Lung (tissue), 12 donors: ENCODE measurements around the gene TMEM176A. TPM values are rescaled to one million over a fixed set of nuclear protein-coding genes. Genes with fewer than 3 reads are reported as not detected.

ENCODE experiments used
- ATAC-seq: fragments of 200-7000 bp; cut with Tn5 transposase; one replicate; pipeline ENCODE4 v1.9.1; 2020; ENCODE audit warnings: moderate number of reproducible peaks; ENCODE audit not compliant: insufficient read depth, low FRiP score
- DNase-seq, 3 donors: peaks; one replicate each; pipeline ENCODE4 v3.0.0-alpha.2; 2013 to 2017
- H3K27ac ChIP-seq, 2 donors: one replicate each; pipeline ENCODE4 v1.5.1; 2013; ENCODE audit warnings: mild to moderate bottlenecking in 2 of 2, moderate library complexity in 2 of 2, control low read depth in 1 of 2, inconsistent platforms in 1 of 2, low read depth in 1 of 2, low read length in 1 of 2
- H3K27me3 ChIP-seq, 3 donors: one replicate each; pipeline ENCODE4 v1.5.1; 2013; ENCODE audit warnings: low read length in 2 of 3; ENCODE audit not compliant: control insufficient read depth in 3 of 3, insufficient read depth in 3 of 3
- H3K36me3 ChIP-seq, 4 donors: one replicate each; pipeline ENCODE4 v1.5.1; 2013; ENCODE audit warnings: low read length in 4 of 4, mild to moderate bottlenecking in 1 of 4, moderate library complexity in 1 of 4; ENCODE audit not compliant: control insufficient read depth in 4 of 4, insufficient read depth in 4 of 4
- H3K4me1 ChIP-seq, 5 donors: one replicate each; pipeline ENCODE4 v1.5.1; 2013; ENCODE audit warnings: low read length in 5 of 5, mild to moderate bottlenecking in 2 of 5, moderate library complexity in 1 of 5; ENCODE audit not compliant: control insufficient read depth in 5 of 5, insufficient read depth in 5 of 5
- H3K4me3 ChIP-seq: one replicate; pipeline ENCODE4 v1.5.1; 2013; ENCODE audit warnings: mild to moderate bottlenecking, control low read depth, moderate library complexity
- H3K9ac ChIP-seq, 2 donors: one replicate each; pipeline ENCODE4 v1.5.1; 2013; ENCODE audit warnings: low read length in 2 of 2, control low read depth in 1 of 2; ENCODE audit not compliant: insufficient read depth in 1 of 2
- H3K9me3 ChIP-seq, 4 donors: one replicate each; pipeline ENCODE4 v1.5.1; 2013; ENCODE audit warnings: low read length in 3 of 4, mild to moderate bottlenecking in 1 of 4, moderate library complexity in 1 of 4; ENCODE audit not compliant: control insufficient read depth in 4 of 4, insufficient read depth in 3 of 4
- CTCF ChIP-seq: IDR thresholded peaks from 2 replicates; pipeline ENCODE4 v1.5.1; 2012; ENCODE audit warnings: mild to moderate bottlenecking; ENCODE audit errors: control extremely low read depth, extremely low read depth
- WGBS, 2 donors: extraction: QIAGEN DNeasy Blood & Tissue Kit; methylation state at CpG; one replicate each; pipeline ENCODE4 v1.1.7; 2013; 5-methylcytosine and 5-hydroxymethylcytosine counted together
- polyA plus RNA-seq, 2 donors: library from polyadenylated mRNA; stranded (reverse); fragments of 200-250 nt; gene quantifications; one replicate each; pipeline ENCODE4 v1.2.1, GENCODE V29; 2013
- total RNA-seq, 2 donors: library from RNA; depleted of rRNA in 1 of 2; stranded (reverse); fragments of >200 nt in 1 of 2; gene quantifications; one replicate each; pipeline ENCODE4 v1.2.1, GENCODE V29; 2014 to 2021
- donor health status: control.
- donor health status: control.
- donor health status: Bipolar disorder and iron deficiency.
- donor health status: healthy.
- donor health status: DM: yes; HTN: yes; CAD: no.

Gene TMEM176A
- total and polyA plus RNA-seq, 4 donors, result 18.3 to 33.1 (median 23.3) TPM

GRCh38 chr7:150835019-150835418 lies 34.5 kb downstream of the TMEM176A start:
- Histone ChIP-seq H3K9ac (no peak overlapping the region), H3K4me3 (no peak overlapping the region), H3K36me3 (no peaks in the 10 kb centered on the region), H3K4me1 (no peaks in the 10 kb centered on the region), H3K9me3 (peaks cover 0 to 2% (median 0%) of the 10 kb centered on the region in 4 donors), H3K27me3 (no peaks in the 10 kb centered on the region), H3K27ac (no peak overlapping the region)
- DNase-seq (no peak), ATAC-seq (no peak)
- TF ChIP-seq CTCF, result no peak
- WGBS, 2 donors, result 88 to 93% methylated on average over 1 of the region's 1 CpG

- no peak overlapping the region for H3K9ac ChIP-seq
- no peak overlapping the region for H3K27ac ChIP-seq
- ATAC-seq (no peak), DNase-seq (no peak)
- H3K4me1 ChIP-seq, result no peaks in the 10 kb centered on the region
- H3K9me3 ChIP-seq, result peaks cover 0 to 2% (median 0%) of the 10 kb centered on the region in 4 donors
- no peak for TF ChIP-seq CTCF
- WGBS, 2 donors, result 77 to 89% methylated on average over 6 of the region's 6 CpGs
- H3K27me3 ChIP-seq, result no peaks in the 10 kb centered on the region
- no peak overlapping the region for H3K4me3 ChIP-seq
- H3K36me3 ChIP-seq, result no peaks in the 10 kb centered on the region
Observed at GRCh38 chr7:150835702-150836280, 35.2 kb downstream of the TMEM176A start.

- no peak overlapping the region for H3K4me3 ChIP-seq
- no peak overlapping the region for H3K27ac ChIP-seq
- ATAC-seq, result no peak
- no peaks in the 10 kb centered on the region for H3K36me3 ChIP-seq
- H3K4me1 ChIP-seq, result no peaks in the 10 kb centered on the region
- no peak for TF ChIP-seq CTCF
- no peak for DNase-seq
- peaks cover 0 to 9% (median 0%) of the 10 kb centered on the region in 4 donors for H3K9me3 ChIP-seq
- no peaks in the 10 kb centered on the region for H3K27me3 ChIP-seq
- WGBS, 2 donors, result 80 to 86% methylated on average over 7 of the region's 7 CpGs
- H3K9ac ChIP-seq, result no peak overlapping the region
Observed at GRCh38 chr7:150838965-150839650, 38.5 kb downstream of the TMEM176A start.
